GM21529 (cell line): ENCODE results near the gene CXXC5.

Experiments used
- ATAC-seq: cut with Tn5 transposase; IDR thresholded peaks from one replicate; pipeline ENCODE4 v1.9.1; 2021; ENCODE audit not compliant: unreplicated experiment

The CXXC5 gene

DNA sequence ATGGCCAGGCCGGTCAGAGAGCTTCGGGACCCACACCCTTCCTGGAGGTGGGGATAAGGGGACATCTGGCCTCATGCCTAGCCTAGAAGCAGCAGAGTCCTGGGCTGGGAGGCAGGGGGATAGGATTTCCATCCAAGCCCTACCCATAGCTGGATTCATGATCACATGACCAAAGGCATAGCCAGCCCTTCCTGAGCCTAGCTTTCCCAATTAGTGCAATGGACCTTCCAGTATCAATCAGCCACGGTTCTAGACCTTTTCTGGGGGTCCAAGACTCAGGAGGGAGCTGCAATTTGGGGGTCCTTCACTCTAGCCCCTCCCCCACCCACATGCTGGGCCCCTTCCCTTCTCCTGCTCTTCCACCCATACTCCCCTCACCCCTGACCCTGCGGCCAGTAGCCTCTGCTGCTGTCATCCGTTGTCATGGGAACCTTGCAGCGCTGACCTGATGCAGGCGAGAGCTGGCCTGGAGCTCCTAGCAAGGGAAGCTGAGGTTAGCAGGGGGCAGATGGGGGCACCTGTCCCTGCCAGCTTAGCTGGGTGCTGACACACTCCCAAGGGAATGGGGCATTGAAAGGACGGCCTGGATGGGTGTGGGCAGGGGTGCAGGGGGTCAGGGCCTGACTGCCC, 44.6 kb downstream of the CXXC5 start:
- ATAC-seq: no peak

DNA sequence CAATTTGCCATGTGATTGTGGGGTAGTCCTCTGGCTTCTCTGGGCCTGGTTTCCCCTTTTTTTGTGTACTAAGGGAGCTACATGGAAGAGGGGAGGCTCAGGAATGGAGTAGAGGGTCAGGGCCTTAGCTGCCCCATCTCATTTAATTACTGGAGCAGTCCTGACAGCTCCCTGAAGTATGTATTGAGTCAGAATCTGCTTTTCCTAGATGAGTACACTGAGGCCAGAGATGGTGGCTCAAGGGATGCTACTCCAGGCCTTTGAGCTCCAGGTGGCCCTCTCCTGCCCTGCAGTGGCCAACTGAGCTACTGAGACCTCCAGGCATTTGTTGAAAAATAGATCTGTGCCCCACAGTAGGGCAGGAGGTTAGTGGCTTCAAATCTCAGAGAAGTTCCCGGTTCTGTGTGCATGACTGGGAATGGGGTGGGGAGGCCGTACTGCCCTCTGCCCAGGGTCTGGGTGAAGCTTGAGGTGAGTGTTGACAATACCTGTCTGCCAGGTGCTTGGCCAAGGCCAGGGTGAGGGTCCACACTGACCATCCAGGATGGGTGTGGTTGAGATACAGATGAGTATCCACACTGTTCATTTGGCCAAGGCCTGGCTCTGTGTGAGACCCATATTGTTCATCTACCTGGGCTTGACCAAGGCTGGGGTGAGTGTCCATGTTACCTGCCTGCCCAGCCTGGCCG, 45.7 kb downstream of the CXXC5 start:
- ATAC-seq: no peak

DNA sequence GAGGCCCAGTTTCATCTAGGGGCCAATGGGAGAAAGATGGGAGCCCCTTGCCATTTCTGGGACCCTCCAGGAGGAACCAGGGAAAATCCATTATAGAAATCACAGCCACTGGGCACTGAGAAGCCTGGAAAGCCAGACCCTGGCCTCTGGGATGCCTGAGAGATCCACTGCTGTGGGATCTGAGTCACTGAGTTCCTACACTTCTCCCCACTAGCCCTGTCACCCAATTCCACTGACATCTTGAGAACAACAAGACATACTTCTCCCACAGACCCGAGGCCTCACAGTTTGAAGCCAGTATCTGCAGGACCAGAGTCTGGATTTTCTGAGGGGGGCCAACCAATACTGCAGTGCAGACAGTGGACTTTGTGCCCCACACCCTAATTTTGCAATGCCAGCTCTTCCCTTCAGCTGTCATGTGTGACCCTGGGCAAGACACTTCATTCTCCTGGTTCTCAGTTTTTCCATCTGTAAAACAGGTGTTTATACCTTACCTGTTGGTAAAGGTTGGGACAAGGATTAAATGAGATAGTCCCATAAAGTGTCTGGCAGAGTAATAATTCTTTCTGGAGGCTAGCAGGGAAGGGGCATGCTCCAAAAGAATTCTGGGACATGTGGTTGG, 46.5 kb downstream of the CXXC5 start:
- ATAC-seq: no peak

DNA sequence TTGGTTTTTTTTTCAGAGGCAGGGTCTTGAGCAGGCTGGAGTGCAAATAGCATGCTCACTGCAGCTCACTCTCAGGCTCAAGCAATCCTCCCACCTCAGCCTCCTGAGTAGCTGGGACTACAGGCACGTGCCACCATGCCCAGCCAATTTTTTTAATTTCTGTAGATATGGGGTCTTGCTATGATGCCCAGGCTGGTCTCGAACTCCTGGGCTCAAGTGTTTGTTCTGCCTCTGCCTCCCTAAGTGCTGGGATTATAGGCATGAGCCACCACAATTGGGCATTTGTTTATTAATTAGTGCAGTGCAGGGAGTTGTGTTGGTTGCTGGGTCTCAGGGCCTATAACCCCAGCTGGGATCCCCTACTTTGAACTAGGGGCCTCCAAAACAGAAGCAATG, 47.0 kb downstream of the CXXC5 start:
- ATAC-seq: no peak

DNA sequence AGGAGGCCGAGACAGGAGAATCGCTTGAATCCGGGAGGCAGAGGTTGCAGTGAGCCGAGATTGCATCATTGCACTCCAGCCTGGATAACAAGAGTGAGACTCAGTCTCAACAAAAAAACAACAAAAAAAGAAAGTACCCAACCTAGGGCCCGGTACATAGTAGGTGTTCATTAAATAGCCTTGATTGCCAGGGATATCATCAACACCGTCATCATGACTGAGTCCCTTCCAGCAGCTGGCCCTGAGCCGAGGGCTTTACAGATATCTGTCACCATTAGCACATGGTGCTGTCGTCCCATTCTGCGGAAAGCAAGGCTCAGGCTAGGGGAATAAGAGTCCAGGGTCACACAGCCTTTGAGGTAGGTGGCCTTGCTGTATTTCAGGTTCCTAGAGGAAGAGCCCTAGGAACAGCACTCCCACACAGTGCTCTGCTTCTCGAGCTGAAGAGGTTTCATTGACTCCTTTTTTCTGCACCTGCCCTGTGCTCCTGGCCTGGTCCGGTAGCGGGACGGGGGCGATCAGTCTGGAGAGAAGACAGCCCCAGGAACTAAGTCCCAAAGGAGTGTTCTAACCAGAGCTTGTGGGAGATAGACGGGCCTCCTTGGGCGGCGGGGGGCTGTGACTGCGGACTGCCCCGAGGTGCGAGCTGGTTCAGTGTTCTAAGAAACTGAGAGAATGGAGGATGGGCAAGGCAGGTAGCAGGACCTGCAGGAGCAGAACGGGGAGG, 48.2 kb downstream of the CXXC5 start:
- no peak for ATAC-seq

DNA sequence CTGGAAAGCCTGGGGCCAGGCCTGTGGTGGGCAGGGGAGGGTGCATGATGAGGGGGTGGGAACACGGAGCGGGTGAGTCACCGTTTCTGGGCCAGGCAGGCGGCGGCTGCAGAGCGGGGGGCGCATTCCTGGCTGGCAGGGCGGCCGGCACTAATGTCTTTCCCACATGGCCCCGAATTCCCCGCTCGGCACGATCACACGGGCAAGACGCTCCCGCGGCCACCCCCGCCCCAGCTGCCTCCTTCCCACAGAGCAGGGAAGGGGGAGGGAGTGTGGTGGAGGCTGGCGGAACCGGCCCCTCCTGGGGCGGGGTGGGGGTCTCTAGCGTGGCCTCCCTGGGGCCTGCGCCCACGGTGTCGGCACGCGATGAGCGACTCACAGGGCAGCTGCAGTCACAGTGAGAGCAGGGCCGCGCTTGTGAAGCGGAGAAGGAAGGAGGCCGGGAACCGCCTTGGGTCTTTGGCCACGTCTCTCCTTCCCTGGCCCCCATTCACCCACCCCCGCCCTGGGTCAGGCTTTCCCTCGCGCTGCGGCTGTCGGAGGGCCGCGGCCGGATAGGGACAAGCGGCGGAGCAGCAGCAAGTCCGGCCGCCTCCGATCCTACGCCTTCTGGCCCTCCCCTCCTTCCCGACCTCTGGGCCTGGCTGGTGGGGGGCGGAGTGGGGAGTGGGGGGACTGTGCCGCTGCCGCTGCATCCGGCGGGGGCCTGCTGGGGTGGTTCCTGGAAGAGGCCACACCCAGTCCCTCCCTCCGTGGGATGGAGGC, 48.9 kb downstream of the CXXC5 start:
- peak; percentile 32 for ATAC-seq

DNA sequence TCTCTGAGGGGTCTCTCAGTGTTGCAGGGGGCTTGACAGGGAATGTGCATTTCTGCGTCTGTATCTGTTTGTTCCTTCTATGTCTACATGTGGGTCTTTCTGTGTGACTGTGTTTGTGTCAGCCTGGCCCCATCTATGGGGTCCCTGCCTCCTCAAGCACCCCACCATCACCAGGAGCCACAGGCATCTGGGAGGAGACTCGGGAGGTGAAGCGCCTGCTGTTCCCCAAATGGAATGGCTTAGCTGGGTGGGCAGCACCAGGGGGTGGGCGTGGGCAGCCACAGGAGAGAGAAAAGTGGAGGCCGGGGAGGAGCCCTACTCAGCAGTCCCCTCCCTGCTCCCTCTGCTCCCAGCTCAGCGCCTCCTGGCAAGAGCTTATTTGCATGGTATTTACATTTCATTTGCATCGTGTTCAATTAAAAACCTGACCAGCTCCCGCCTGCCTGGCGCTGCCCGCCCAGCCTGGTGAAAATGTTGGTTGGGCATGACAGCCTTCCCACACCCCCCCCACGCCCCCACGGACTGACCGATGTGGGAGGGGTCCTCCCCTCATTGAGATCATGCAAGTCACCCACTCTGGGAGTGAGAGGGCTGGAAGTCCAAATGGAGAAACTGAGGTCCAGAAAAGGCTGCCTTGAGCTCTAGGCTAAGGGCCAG, 50.5 kb downstream of the CXXC5 start:
- no peak for ATAC-seq

- no peak for ATAC-seq
These were observed 51.2 kb downstream of the CXXC5 start for GRCh38 chr5:139699351-139699750.

GRCh38 chr5:139700711-139701055, 52.5 kb downstream of the CXXC5 start:
- ATAC-seq: no peak

DNA sequence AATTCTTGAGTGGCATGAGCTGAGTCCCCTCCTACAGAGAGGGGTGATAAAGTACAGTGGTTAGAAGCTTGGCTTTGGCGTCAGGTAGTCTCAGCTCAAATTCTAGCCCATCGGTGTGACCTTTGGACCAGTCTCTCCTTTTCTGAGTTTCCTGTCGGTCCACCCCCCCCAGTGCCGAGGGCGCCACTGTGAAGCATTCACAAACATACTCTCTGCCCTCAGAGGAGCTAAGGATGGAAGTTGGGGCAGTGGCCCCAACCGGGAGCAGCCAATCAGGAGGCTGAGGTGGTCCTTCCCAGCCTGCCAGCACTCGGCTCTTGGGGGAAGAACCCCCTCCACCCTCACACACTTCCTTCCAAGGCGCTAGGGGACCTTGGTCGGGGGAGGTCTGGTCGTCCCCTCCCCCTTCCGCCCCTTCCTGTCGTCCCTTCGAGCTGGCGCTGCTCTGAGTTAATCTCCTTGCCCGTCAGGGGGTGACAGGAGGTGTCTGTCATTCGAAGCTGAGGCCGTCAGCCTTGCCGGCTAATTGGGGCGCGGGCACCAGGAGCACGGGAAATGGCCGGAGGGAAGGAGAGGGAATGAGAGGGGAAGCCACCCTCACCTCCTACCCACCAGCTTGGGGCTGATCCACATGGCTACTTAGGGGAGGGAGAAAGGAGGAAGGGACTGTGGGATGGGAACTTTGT, 53.0 kb downstream of the CXXC5 start:
- no peak for ATAC-seq

GRCh38 chr5:139702548-139702947, 54.4 kb downstream of the CXXC5 start:
- no peak for ATAC-seq

- ATAC-seq: no peak
These were observed 56.6 kb downstream of the CXXC5 start for GRCh38 chr5:139704748-139705147.

DNA sequence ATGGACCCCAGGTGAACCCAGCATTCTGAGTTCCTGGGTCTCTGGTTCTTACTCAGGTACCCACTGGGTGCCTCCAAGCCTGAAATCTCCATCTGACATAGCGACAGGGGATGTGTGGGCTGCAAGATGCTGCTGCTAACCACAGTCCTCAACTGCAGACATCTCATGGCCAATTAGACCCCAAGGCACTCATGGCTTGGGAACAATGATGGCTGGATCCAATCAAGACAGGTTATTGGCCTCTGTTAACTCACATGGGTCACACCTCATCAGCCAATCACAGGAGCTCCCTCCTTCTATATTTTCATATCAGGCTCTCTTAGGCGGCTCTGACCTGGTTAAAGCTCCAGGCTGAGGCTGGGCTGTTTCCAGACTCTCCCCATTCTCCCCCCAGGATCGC, 57.0 kb downstream of the CXXC5 start:
- ATAC-seq: no peak

- no peak for ATAC-seq
These were observed 57.8 kb downstream of the CXXC5 start for GRCh38 chr5:139705655-139706587.

- no peak for ATAC-seq
These were observed 59.4 kb downstream of the CXXC5 start for GRCh38 chr5:139707445-139708003.

- no peak for ATAC-seq
These were observed 60.3 kb downstream of the CXXC5 start for GRCh38 chr5:139708434-139708861.

- ATAC-seq: no peak
These were observed 60.9 kb downstream of the CXXC5 start for GRCh38 chr5:139708877-139709581.
